Activated CD4-positive, CD25-positive, alpha-beta regulatory T cell treated with anti-CD3 and anti-CD28 coated beads, Interleukin-2, amount 50 U/mL, for 16 hours (primary cell): ENCODE measurements around the gene NDUFA8.

Experiments
- DNase-seq: peaks from one replicate; pipeline ENCODE4 v3.0.0-alpha.2; 2020; ENCODE audit warnings: low read depth, low spot score

The NDUFA8 gene

DNA sequence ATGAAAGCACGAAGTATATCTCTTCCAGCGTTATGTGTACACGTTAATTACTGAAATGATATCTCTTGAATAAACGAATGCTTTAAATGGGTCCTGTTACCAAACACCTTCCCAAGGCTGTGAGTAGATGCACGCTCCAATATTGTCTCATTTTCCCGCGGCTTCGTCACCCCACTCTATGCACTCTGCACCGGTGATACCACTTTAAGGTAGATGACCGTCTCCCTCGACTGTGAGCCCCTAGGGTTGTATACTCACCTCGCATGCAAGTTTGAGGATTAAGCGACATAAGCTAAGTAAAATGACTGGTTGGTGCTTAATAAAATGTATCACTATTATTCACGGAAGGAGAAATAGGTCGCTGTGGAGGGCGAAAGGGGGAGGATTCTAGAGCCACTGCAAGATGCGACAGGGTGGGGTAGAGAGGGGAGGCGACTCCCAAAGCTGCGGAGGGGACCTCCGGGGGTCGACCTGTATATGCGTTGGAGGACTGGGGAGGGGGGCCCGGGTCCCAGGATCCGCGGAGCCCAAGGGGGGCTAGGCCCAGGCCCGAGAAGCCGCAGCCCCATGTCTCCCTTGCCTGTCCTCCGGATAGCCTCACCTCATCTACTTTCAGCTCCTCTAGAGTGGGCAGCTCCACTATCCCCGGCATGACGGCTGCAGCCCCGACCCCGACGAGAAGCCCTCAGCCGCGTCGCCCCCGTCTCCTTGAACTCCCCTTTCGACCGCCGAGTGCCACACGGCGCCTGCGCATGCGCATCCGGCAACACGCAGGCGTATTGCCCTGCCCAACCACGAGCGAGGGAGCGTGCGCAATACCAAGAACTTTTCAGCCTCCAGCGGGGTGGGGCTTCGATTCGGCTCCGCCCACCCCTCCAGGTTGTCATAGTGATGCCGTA is at the start of gene NDUFA8, which contains the start of gene MORN5:
Gene NDUFA8, minus strand, starts transcription at position 754 of the 899 bp plus-strand sequence. Its CDS starts 102 bp downstream, at position 652.
Gene MORN5, plus strand, starts transcription at position 883 of the 899 bp plus-strand sequence. CDS start 65 bp downstream, outside the sequence.
- peak; percentile 90 for DNase-seq

DNA sequence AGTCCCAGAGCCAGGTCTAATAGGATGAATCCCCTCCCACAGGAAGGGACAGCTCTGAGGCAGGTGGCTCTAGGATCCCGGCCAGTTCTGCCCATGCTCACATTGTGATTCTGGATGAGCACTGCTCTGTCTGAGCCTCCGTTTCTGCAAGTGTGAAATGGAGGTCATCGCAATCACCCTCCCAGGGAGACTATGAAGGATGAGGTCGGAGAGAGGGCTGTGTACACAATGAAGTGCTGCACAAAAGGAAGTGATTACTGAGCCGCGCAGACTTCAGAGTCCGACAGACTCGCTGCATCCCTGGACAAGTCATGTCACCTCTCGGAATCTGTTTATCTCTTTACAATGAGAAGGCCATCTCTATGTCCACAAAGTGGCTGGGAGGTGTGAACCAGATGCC is 47.5 kb upstream of the NDUFA8 start:
- DNase-seq, result no peak

DNA sequence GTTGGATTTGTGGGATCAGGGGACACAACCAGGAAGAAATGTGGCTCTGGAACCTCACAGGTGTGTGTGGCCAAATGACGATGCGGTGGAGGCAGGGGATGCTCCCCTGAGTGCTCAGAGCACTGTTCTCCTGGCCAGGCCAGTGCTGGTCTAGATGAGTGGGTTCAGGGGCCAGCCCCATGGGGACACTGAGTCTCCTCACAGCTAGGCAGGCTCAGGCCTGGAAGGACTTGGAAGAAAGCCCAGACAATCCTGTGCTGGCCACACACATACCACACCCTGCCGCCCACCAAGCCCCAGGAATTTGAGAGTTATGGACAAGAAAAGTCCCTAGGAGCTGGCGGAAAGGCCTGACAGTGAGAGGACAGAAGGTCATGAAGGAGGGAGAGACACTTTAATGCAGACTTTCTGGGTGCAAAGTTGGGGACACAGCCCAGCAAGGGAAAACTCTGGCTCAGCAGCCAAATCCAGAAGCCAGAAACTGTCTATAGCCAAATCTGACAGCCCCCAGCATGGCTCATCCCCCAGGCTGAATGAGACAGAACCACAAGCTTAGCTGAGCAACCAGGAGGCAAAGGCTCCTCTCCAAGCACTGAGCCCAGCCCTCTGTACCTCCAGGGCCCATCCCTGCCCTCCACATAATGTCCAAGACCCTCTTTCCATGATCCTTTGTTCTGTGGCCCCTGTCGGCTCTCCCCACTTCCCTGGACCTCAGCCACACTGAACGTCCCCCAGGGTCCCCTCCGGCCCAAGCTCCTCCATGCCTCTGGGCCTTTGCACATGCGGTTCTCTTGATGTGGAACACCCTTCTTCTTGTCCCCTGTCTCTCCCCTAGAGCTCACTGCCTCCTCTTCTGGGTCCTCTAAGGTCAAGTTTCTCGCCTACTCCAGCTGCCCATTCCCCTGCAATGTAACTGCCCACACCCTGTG is 46.8 kb upstream of the NDUFA8 start:
- no peak for DNase-seq

DNA sequence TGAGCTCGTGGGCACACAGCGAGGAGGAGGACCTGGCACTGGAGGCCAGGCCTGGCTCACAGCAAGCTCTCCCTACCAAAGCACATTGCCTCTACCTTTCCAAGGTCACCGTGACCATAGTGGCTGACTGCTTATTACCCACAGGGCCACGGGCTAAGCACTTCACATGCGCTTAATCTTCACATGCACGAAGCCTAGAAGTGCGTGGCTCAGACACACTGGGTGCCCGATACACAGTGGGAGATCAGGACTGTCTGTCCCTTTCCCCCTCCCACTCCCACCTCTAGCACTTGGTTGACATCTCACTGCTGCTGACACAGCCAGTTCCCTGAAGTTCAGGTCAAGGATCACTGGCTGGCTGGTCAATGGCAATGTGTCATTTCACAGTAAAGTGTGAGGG is 45.6 kb upstream of the NDUFA8 start:
- DNase-seq, result no peak

DNA sequence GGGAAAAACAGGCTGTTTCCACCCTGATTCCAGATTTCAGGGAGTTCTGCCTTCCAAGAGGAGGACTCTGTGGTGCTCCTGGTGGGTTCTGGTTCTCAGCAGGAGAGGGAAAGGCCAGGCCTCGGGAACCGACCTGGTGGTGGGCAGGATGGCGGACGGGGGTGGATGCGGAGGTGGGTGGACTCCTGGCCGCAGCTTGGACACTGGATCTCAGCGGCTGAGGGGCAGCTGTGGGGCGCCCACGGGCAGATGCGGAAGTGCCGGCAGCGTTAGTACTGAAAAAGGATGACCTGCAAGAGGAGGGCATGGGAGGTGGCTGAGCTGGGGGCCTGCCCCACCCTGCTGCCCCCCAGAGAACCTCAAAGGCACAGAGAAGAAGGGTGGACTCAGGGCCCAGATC is 44.9 kb upstream of the NDUFA8 start:
- DNase-seq, result no peak

DNA sequence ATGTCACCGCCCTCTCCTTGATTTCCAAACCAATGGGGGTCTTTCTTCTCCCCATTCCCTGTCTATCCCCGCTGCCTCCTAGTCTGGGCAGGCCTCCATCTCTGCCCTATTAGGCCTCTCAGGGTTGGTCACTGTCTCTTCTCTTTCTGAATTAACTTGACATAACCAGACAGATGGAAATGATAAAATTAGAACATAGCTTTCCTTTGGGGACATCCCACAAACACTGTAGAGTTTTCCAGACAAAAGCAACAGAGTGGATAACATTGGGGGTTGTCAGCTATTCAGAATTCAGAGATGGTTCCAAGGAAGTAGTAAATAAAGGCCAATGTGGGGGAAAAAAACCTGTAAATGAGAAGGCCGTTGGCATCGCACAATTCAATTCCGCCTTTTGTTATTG is 44.5 kb upstream of the NDUFA8 start:
- no peak for DNase-seq

DNA sequence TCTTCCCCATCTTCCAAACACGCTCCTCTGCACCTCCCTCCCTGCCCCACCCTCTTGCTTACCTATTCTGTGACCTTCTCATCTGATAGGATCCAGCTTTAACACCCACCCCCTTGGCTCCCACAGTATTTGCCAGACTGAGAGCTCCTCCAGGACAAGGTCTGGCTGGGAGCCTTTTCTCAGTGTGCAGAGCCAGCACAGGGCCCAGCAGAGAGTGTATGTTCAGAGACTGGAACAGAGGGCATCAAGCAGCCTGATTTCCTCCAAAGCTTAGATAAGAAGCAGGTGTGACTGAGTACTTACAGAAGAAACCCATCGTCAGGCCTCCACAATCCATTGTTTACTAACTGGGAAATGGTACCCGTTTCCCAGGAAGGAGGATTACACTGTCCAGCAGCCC is 42.5 kb upstream of the NDUFA8 start:
- no peak for DNase-seq

DNA sequence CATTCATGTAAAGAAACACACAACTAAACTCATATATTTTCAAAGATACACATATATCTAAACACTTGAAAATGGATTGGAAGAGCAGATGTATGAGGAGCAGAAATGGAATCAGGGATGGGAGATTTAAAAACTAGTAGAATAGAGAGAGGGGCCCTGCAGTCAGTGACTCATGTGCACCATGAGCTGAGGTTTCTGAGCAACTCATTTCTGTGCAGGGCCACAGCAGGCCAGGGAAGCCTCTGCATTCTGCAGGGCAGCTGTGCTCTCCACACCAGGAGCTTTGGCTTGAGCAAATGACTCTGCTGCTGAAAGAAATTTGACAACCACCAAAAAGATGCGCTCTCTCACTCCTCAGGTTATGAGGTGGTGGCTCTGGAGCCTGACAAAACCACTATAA is 42.1 kb upstream of the NDUFA8 start:
- DNase-seq, result no peak

DNA sequence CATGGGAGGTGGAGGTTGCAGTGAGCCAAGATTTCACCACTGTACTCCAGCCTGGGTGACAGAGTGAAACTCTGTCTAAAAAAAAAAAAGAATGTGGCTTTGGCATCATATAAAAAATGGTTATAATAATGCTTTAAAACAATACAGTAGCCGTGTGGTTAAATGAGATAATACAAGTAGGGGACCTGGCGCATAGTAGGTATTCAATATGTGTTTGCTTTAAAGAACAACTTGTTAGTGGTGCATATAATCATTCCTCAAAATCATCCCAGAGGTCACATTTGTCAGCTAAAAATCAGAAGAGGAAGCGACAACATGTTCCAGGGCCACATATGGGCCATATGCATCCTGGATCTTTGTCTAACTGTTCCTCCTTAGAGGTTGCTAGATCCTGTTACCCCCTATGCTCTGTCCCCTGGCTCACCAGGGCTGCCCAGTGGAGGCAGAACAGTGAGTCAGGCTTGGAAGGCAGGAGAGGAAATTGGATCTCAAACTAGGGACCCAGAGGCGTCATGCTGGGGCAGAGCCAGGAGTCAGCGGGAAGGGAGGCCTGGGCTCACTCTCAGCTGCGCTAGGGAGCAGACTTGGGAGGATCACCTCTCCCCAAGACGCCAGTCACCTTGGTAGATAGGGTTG is 41.5 kb upstream of the NDUFA8 start:
- DNase-seq, result no peak

DNA sequence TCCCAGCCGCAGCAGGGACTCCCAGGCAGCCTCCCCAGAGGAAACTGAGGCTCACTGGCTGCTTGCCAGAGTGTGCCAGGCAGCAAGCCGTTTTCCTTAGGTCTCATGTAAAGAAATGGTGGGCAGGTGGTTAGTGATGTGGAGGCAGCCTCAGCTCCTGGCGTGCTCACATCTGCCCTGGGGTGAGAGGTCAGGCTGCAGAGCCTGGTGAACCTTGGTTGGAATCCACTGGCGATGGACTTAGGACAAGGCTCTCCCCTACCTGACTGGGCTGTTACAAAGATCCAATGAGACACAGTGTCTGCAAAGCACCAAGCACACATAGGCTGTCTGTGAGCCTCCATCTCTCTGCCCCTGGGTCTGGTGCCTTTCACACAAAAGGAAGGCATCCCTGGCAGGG is 38.3 kb upstream of the NDUFA8 start:
- no peak for DNase-seq

DNA sequence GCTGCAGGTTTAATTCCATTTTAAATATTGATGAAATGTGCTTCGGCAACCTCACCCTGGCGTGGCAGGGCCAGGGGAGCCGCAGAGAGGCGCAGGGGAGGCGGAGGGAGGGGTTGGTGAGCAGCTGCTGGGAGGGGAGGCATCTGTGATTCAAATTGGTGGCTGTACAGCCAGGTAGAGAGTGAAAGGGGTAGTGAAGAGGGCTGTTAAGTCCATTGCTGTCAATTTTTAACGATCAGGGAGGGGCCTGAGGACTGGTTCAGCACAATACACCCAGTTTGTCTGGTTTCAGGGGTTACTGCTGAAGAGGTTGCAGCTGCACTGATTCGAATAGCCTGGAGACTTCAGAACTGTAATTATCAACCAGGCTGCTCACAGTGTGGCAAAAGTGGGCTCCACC is 37.8 kb upstream of the NDUFA8 start:
- DNase-seq, result no peak

DNA sequence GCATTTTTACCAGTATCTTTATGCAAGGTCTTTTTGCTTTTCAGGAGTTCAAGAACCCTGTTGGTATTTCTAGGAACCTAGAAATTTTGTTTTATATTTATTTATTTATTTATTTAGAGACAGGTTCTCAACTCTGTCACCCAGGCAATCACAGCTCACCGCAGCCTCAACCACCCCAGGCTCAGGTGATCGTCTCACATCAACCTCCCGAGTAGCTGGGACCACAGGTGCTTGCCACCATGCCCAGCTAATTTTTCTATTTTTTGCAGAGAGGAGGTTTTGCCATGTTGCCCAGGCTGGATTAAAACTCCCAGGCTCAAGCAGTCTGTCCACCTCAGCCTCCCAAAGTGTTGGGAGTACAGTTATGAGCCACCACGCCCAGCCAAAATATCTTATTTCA is 36.3 kb upstream of the NDUFA8 start:
- no peak for DNase-seq

DNA sequence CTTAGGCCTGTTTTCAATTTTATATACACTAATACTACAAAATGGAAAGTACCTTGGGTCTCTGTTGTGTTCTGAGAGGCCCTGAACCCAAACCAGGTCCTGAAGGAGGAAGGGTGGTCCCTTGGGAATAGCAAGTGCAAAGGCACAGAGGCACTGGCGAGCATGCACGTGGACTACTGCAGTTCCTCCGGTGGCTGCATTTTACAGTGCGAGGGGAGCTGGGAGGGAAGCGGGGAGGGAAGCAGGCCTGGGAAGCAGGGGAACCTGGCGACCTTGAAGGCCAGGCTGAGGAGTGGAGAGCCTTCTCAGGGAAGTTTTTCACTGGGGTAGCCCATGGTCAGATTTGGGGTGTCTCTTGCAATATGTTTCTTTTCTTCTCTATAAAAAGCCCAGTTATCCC is 34.1 kb upstream of the NDUFA8 start:
- no peak for DNase-seq

DNA sequence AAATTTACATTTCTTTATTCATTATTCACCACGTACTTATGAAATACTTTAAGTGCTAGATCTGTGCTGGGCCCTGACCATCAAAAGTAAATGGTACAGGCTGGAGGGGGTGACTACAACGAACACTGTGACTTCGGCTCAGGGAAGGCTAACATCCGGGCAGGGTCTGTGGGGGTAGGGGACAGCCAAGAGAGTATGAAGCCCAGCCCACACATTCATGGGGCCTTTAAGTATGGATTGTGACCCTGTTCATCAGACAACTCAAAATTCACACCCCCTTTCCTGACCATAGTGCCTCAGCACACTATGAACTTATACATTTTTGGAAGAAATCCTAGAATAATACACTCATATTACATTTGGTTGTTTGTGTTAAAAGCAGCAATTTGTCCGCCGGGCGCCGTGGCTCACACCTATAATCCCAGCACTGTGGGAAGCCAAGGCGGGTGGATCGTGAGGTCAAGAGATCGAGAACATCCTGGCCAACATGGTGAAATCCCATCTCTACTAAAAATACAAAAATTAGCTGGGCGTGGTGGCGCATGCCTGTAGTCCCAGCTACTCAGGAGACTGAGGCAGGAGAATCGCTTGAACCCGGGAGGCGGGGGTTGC is 33.4 kb upstream of the NDUFA8 start:
- no peak for DNase-seq

DNA sequence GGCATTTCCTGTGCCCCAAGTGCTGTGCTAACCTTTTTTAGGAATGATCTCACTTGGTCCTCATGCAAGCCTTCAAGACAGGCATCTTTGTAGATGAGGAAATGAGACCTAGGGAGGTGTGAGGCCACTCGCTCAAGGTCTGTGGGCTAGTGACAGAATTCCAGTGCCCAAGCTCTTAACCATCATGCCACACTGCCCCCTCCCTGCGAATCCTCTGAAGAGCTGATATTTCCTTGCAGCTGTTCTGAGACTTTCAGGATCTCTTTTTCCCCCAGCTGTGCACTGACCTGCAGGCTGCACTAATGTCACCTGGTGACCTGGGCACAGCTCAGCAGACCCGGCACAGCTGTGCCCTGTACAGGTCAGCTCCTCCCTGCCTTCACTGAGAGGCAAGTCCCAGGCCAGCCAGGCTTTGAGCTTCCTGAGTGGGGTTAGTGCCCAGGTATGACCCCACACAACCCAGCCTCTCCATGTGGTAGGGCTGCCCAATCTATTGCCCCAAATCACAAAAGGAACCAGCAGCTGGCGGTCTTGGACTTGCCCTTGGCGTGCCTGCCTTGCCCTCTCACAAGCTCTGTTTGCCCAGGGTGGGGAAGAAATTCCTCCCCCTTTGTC is 32.8 kb upstream of the NDUFA8 start:
- no peak for DNase-seq

DNA sequence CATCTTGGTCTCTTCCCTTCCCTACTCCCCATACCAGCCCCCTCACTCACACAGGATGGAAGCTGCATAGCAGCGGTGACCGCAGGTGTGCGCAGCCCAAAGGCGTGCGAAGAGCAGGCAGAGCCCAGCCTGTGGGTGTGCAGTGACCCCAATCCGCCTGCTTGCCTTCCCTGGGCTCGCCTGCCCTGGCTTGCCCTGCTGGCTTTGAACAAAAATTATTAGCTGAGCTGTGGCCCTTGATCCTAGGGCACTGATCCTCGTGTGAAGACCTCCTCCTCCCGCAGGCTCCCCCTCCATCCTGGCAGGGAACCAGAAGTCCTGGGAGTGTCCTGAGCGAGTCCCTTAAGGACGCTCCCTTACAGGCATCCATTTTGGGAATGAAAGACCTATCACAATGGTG is 32.0 kb upstream of the NDUFA8 start:
- DNase-seq, result no peak

DNA sequence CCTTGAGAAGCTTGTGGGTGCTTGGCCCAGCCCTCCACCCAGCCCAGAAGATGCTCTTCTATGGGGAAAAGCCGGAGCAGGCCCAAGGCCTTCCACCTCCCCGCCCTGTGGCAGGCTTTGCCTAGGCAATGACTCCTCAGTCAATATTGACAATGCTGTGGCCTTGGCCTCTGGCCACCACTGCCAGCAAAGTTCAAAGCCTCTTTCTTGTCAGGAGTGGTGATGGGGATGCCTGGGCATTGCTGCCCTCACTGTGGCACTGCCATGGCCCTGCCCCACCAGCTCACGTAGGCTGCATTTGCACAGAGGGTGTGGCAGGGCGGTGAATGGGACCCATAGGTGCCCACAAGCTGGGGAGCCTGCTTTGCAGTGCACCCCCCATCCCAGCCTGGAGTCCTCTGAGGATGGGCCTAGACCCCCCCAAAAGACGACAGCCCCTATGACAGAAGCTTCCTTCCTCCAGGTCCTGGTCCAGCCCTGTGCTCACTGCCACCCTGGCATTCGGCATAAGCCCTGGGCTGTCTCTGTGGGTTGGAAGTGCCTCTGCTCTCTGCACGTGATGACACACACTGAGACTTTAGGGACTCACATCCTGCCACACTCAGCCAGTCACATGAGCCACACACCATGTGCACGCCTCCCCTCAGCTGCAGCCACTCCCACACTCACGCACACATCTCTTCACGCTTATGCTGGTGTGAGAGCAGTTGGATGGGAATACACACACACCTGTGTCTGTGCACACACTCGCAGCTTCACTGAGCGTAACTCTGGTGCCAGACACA is 31.2 kb upstream of the NDUFA8 start:
- DNase-seq, result no peak

DNA sequence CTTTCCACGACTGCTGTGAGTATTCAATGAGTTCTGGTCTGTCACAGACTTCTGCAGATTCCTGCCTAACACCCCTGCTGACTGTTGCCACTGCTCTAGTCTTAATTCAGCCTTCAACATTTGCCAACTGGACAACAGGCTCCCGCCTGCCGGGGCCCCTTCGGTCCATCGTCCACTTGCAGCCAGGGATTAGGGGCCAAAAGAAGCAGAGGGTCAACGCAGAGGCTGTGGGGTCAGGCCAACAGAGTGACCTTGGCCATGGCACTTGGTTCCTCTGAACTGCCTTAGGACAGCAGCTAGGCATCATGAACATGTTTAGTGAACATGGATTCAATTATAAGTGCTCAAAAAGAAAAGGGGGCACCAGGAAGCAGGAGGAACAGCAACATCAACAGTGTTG is 28.8 kb upstream of the NDUFA8 start:
- DNase-seq, result no peak

DNA sequence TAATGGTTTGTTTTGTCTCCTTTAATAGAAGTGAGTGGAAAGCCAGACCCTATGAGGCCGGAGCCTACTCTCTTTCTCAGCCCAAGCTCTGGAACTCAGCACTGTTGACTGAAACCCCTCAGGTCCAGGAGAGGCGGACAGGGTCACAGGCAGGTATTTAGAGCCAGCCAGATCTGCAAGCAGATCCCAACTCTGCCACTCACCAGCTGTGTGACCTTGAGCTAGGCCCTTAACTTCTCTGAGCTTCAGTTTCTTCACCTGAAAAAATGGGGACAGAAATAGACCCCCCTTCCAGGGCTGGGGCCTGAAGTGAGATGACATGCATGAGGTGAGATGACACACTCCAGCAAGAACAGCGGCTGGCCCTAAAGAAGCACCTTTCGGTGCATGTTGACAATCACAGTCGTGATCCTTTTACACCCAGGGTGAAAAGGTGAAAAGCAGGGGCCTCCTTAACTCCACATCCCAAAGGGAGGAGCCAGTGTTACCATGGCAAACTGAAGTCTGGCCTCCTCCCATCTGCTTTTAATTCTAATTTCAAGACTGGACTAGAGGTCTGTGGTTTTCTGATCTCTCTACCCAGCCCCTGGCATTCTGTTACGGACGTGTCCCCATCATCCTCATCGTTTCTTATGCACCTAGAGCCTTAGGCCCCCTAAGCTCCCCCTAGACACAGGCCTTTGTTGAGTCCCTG is 27.3 kb upstream of the NDUFA8 start:
- DNase-seq, result no peak

DNA sequence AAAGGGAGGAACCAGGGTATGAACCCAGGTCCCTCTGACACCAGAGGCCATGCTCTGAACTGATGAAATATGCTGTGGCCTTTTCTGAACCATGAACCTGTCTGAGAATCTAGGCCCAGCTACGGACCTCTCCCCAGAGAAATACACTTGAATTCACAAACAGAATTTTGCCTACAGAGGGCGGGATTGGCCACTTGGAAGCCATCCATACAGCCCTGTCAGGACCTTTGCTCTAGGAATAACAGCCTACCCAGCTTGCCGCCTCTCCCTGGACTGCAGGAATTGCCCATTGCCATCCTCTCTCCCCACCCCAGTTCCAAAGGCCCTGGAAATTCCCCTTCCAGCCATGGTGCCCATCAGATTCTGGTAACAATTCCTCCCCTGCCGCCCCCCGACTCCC is 26.7 kb upstream of the NDUFA8 start:
- no peak for DNase-seq
